Prostate gland (tissue), 2 donors: ENCODE measurements around the gene MEIOB.

Experiments
- CTCF ChIP-seq, 4 experiments: fragments of 200-600 bp in 2 of 4; fragments of 450-650 bp in 2 of 4; sonication (generic) in 2 of 4; IDR thresholded peaks; 1 replicate in 3 of 4; 2 replicates in 1 of 4; pipeline ENCODE4 v1.5.1; 2016 to 2019; ENCODE audit warnings: antibody characterized with exemption in 4 of 4, mild to moderate bottlenecking in 2 of 4, moderate library complexity in 2 of 4
- POLR2AphosphoS5 ChIP-seq: sonication (generic); formaldehyde crosslinking; IDR thresholded peaks from one replicate; pipeline ENCODE4 v1.6.1; 2017; ENCODE audit warnings: antibody characterized with exemption

GRCh38 chr16:1830213-1830612 is 41.8 kb downstream of the MEIOB start:
- TF ChIP-seq POLR2AphosphoS5: no peak
- no peak for TF ChIP-seq CTCF (IDR thresholded peaks at IDR 0.05)
